Fibroblast of lung (primary cell): Measurements from ENCODE around the gene LTBP1. TPM values are rescaled to one million over a fixed set of nuclear protein-coding genes. Genes with fewer than 3 reads are reported as not detected.

Source experiments
- DNase-seq, 2 donors: peaks; one replicate each; pipeline versions ENCODE4 v3.0.0 to v3.0.0-alpha.2; 2010; ENCODE audit warnings: low read depth in 2 of 2
- H2AFZ ChIP-seq: 2 replicates; pipeline ENCODE4 v1.5.1; 2012; ENCODE audit warnings: low read length, control low read depth, inconsistent platforms
- H3K27ac ChIP-seq: 2 replicates; pipeline ENCODE4 v1.5.1; 2011; ENCODE audit warnings: low read length, control low read depth; ENCODE audit not compliant: insufficient read depth
- H3K27me3 ChIP-seq: 2 replicates; pipeline ENCODE4 v1.5.1; 2011; ENCODE audit warnings: mild to moderate bottlenecking, low read length; ENCODE audit not compliant: control insufficient read depth, insufficient read depth
- H3K36me3 ChIP-seq: 2 replicates; pipeline ENCODE4 v1.5.1; 2011; ENCODE audit warnings: low read length; ENCODE audit not compliant: control insufficient read depth, insufficient read depth
- H3K4me1 ChIP-seq: 2 replicates; pipeline ENCODE4 v1.5.1; 2011; ENCODE audit warnings: low read length; ENCODE audit not compliant: control insufficient read depth, insufficient read depth; ENCODE audit errors: extremely low read depth
- H3K4me2 ChIP-seq: 2 replicates; pipeline ENCODE4 v1.5.1; 2011; ENCODE audit warnings: low read length, control low read depth; ENCODE audit not compliant: insufficient read depth; ENCODE audit errors: extremely low read depth
- H3K4me3 ChIP-seq, 4 experiments: fragments of 200-600 bp in 1 of 4; sonication (generic) in 1 of 4; replicated peaks in 1 of 4; 2 replicates each; pipeline ENCODE4 v1.5.1; 2011 to 2016; ENCODE audit warnings: low read length in 4 of 4, low read depth in 3 of 4, mild to moderate bottlenecking in 3 of 4, control low read depth in 2 of 4, inconsistent platforms in 1 of 4, mixed read lengths in 1 of 4; ENCODE audit not compliant: insufficient read depth in 1 of 4; ENCODE audit errors: control extremely low read depth in 1 of 4
- H3K79me2 ChIP-seq: 2 replicates; pipeline ENCODE4 v1.5.1; 2012; ENCODE audit warnings: mild to moderate bottlenecking, low read length, inconsistent platforms; ENCODE audit not compliant: control insufficient read depth, insufficient read depth
- H3K9ac ChIP-seq: 2 replicates; pipeline ENCODE4 v1.5.1; 2011; ENCODE audit warnings: mild to moderate bottlenecking, low read length, control low read depth; ENCODE audit not compliant: insufficient read depth
- H3K9me3 ChIP-seq: 2 replicates; pipeline ENCODE4 v1.5.1; 2012; ENCODE audit warnings: low read depth, low read length; ENCODE audit not compliant: control insufficient read depth, insufficient read depth
- H4K20me1 ChIP-seq: 2 replicates; pipeline ENCODE4 v1.5.1; 2011; ENCODE audit warnings: low read length; ENCODE audit not compliant: control insufficient read depth, insufficient read depth; ENCODE audit errors: extremely low read depth
- CTCF ChIP-seq, 2 donors: IDR thresholded peaks in 1 of 2; conservative IDR thresholded peaks in 1 of 2; 1 replicate in 1 of 2; 2 replicates in 1 of 2; pipeline ENCODE4 v1.5.1; 2011 to 2012; ENCODE audit warnings: low read length in 2 of 2, control low read depth in 1 of 2, inconsistent platforms in 1 of 2, low read depth in 1 of 2, mild to moderate bottlenecking in 1 of 2
- EZH2 ChIP-seq: IDR thresholded peaks from 2 replicates; pipeline ENCODE4 v1.5.1; 2012; ENCODE audit warnings: low read length, control low read depth, mild to moderate bottlenecking; ENCODE audit errors: missing control alignments
- polyA plus RNA-seq, 2 donors: library from polyadenylated mRNA; depleted of rRNA in 1 of 2; stranded (reverse) in 1 of 2; unstranded in 1 of 2; fragments of >200 nt; gene quantifications; 2 replicates each; pipeline ENCODE4 v1.2.1, GENCODE V29; 2011 to 2012; ENCODE audit warnings: missing spikeins in 1 of 2
- total RNA-seq: library from RNA; depleted of rRNA; stranded (reverse); fragments of >200 nt; gene quantifications from 2 replicates; pipeline ENCODE4 v1.2.1, GENCODE V29; 2014

The LTBP1 gene
- total and polyA plus RNA-seq, 2 donors (not counting 1 experiment from before 2014, with no cell fraction given), result 254 to 324 TPM

DNA sequence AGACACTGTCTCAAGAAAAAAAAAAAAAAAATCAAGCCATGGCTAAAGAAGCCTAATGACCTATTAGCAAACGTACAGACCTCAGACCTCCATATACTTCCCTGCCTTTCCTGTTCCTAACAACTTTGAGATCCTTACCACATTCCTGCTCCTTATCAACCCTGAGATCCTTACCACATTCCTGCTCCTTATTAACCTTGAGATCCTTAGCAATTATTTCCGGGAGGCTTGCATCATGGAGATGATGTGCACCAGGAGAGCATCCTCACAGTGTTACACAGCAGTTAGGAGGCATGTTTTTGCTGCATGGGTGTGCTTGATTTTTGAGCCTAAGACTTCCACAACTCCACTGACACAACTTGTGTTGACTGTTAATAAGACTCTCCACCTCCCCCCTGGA lies 475.1 kb downstream of the LTBP1 start:
- no peak overlapping the region for H2AFZ ChIP-seq
- no peaks in the 10 kb centered on the region for H3K9me3 ChIP-seq
- no peak overlapping the region for H3K9ac ChIP-seq
- TF ChIP-seq CTCF (conservative IDR thresholded peaks at IDR 0.05 in 1 of 2, IDR thresholded peaks at IDR 0.05 in 1 of 2; ENCODE audit: low read depth in 1 of 2, low read length in 2 of 2) (no peak), EZH2 (no peak)
- no peak overlapping the region for H3K27ac ChIP-seq
- H3K36me3 ChIP-seq, result no peaks in the 10 kb centered on the region
- H3K79me2 ChIP-seq, result no peaks in the 10 kb centered on the region
- no peak overlapping the region for H3K4me2 ChIP-seq
- H3K27me3 ChIP-seq, result no peaks in the 10 kb centered on the region
- no peaks in the 10 kb centered on the region for H4K20me1 ChIP-seq
- no peaks in the 10 kb centered on the region for H3K4me1 ChIP-seq
- peak in 1 of 2 donors; percentile 51 for DNase-seq
- H3K4me3 ChIP-seq, result no peak overlapping the region

DNA sequence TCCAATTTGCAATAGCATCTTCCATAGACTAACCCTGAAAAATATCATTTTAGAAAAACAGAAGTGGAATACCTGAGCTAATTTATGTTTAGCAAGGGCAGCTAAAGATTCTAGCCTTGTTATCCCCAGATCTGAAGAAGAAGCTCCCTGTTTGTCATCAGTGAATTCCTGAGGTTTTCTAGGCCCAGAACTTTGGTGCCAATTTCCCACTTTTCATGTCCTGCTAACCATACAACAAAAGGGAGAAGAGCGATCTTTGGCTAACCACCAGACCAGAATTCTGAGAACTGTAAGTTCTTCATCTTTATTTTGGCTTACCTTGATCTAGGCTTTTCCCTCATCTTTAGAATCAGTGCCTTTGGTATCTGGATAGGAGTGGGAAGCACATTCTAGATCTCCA lies 478.4 kb downstream of the LTBP1 start:
- Histone ChIP-seq H3K79me2 (no peaks in the 10 kb centered on the region), H3K4me2 (no peak overlapping the region), H3K4me1 (no peaks in the 10 kb centered on the region), H3K9me3 (no peaks in the 10 kb centered on the region), H3K36me3 (no peaks in the 10 kb centered on the region), H4K20me1 (no peaks in the 10 kb centered on the region), H3K9ac (no peak overlapping the region), H2AFZ (no peak overlapping the region), H3K27me3 (no peaks in the 10 kb centered on the region), H3K27ac (no peak overlapping the region), H3K4me3 (no peak overlapping the region)
- no peak for DNase-seq
- TF ChIP-seq CTCF (conservative IDR thresholded peaks at IDR 0.05 in 1 of 2, IDR thresholded peaks at IDR 0.05 in 1 of 2; ENCODE audit: low read depth in 1 of 2, low read length in 2 of 2) (no peak), EZH2 (no peak)

GRCh38 chr2:33425586-33426031 lies 478.9 kb downstream of the LTBP1 start:
- H3K4me1 ChIP-seq, result no peaks in the 10 kb centered on the region
- H3K4me2 ChIP-seq, result no peak overlapping the region
- H3K36me3 ChIP-seq, result no peaks in the 10 kb centered on the region
- H3K4me3 ChIP-seq, result no peak overlapping the region
- H4K20me1 ChIP-seq, result no peaks in the 10 kb centered on the region
- H2AFZ ChIP-seq, result no peak overlapping the region
- H3K9ac ChIP-seq, result no peak overlapping the region
- TF ChIP-seq CTCF (conservative IDR thresholded peaks at IDR 0.05 in 1 of 2, IDR thresholded peaks at IDR 0.05 in 1 of 2; ENCODE audit: low read depth in 1 of 2, low read length in 2 of 2) (no peak), EZH2 (no peak)
- no peaks in the 10 kb centered on the region for H3K9me3 ChIP-seq
- no peaks in the 10 kb centered on the region for H3K27me3 ChIP-seq
- H3K27ac ChIP-seq, result no peak overlapping the region
- peak in 1 of 2 donors; percentile 81 for DNase-seq
- no peaks in the 10 kb centered on the region for H3K79me2 ChIP-seq
